GM12801 (cell line): ENCODE data around the gene RNLS.

Experiments used
- CTCF ChIP-seq: IDR thresholded peaks from one replicate; pipeline ENCODE4 v1.5.1; 2011; ENCODE audit warnings: control low read depth; ENCODE audit not compliant: insufficient read length; ENCODE audit errors: extremely low read depth

Gene RNLS

GRCh38 chr10:88461426-88461825, 121.7 kb downstream of the RNLS start:
- no peak for TF ChIP-seq CTCF

GRCh38 chr10:88459530-88459929, 123.6 kb downstream of the RNLS start:
- TF ChIP-seq CTCF, result no peak

GRCh38 chr10:88458209-88458608, 124.9 kb downstream of the RNLS start:
- TF ChIP-seq CTCF, result no peak

GRCh38 chr10:88457660-88458059, 125.5 kb downstream of the RNLS start:
- no peak for TF ChIP-seq CTCF

- TF ChIP-seq CTCF, result no peak
These were observed 126.4 kb downstream of the RNLS start for GRCh38 chr10:88456730-88457129.

GRCh38 chr10:88455831-88456230, 127.3 kb downstream of the RNLS start:
- no peak for TF ChIP-seq CTCF

- TF ChIP-seq CTCF, result no peak
These were observed 132.9 kb downstream of the RNLS start for GRCh38 chr10:88450201-88450600.

GRCh38 chr10:88442716-88443115, 140.4 kb downstream of the RNLS start:
- no peak for TF ChIP-seq CTCF
